Stimulated activated CD8-positive, alpha-beta memory T cell treated with anti-CD3 and anti-CD28 coated beads, Interleukin-7, amount 100 ng/mL, for 48 hours (primary cell): Measurements from ENCODE around the gene TRIM52.
"Not testable (repeated sequence)": the region's sequence is repeated elsewhere in the genome, so short reads cannot be mapped to it uniquely, and the experiment has no call there.

Experiments
- DNase-seq, 2 donors: peaks; one replicate each; pipeline ENCODE4 v3.0.0-alpha.2; 2020; ENCODE audit warnings: low read depth in 1 of 2; ENCODE audit errors: extremely low read depth in 1 of 2

The TRIM52 gene

DNA sequence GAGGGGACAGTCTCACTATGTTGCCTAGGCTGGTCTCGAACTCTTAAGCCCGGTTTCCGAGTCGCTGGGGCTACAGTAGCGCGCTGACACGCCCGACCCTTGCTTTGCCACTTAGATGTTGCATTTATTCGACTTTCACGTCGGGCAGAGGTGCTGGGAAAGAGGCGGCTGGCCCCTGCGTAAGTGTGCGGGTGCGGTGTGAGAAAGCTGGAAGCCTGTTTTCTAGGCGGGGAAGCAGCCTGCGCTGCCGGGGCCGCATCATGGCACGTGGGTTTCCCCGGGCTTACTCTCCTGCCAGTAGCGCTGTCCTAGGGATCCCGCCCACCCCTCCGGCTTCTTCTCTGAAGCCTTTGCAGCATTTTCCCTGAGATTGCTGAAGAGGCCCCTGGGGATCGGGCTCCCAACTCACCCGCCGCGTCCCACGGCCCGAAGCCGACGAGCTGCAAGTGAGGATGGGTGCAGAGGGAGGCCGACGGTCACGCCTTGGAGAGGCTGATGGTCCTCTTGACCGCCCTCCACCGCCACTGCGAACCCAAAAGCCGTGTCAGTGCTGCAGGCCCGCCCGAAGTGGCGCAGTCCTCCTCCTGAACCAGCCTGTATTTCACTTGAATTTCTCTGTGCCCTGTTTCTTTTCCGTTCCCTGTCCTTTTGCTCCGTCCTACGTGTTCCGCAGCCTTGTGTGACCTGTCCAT is 43.7 kb downstream of the TRIM52 start:
- DNase-seq = peak in 1 of 2 donors; percentile 43

DNA sequence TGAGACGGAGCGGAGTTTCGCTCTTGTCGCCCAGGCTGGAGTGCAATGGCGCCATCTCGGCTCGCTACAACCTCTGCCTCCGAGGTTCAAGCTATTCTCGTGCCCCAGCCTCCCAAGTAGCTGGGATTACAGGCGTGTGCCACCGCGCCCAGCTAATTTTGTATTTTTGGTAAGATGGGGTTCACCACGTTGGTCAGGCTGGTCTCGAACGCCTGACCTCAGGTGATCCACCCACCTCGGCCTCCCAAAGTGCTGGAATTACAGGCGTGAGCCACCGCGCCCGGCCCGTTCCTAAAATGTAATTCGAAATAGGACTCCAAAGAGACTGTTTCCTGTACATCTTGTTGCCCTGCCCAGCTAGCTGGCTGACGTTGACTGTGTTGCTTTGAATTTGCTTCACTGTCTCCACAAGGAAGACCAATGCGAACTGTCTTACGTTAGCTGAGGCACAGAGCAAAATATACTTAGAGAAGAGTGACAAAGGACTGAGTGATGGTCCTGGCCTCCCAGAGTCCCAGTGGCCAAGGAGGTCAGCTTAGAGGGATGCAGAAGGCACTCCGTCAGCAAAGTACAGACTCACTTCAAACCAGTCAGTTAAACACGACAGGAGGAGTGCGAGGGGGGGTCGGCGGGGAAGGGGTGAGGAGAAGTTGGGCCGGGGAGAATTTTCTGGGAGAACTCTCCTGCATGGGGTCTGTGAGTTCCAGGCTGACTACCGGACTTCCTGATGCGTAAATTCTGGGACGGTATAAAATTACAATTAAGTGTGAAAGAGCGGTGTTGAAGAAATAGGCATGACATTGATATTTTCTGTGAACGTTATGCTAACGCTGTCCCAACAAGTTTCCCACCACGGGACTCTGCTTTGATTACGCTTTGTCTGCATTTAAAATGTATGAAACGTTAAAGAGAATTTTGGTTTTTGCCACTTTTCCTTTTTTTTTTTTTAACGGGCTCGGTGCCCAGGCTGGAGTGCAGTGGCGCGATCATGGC is 44.6 kb downstream of the TRIM52 start:
- DNase-seq = no peak

DNA sequence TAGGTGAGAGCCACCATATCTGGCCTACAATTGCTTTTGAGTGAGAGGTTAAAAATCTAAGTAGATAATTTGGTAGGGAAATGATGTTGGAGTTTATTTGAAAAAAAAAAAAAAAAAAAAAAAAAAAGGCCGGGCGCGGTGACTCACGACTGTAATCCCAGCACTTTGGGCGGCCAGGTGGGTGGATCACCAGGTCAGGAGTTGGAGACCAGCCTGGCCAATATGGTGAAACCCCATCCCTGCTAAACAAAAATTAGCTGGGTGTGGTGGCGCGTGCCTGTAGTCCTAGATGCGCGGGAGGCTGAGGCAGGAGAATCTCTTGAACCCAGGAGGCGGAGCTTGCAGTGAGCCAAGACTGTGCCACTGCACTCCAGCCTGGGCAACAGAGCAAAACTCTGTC is 46.7 kb downstream of the TRIM52 start:
- not testable (repeated sequence) for DNase-seq

DNA sequence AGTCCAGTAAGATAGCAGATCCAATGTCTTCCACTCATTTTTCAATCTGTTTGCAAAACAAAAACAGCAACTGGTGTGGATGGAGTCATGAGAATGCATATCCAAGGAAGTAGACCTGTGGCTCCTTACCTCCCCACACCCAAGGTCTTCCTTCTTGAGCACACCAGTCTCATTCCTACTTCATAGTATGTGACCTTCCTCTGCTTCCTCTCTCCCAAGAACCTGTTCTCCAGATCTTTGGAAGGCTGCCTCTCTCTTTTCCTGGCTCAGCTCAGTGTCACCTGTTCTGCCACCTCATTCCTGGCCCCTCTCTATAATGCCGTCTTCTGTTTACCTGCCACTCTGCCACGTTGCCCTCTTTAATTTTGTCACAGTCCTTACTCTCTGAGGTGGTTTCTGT is 48.0 kb downstream of the TRIM52 start:
- no peak for DNase-seq

DNA sequence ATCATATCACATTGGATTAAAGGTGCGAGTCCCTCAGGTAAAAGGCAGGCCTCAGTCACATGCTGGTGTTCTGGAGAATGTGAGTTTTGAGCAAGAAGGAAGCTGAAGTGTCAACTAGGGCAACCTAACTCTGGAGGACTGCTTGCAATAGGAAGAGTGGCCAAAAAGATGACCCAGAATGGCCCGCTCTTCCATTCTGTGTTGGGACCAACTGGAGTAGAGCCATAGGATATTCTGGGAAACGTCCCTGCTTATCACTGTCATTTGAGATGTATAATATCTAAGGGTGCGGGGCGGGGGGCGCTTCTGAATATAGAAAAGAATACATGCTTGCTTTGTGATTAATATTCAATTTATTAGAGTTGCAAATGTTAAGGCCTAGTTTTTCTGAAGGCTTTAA is 48.9 kb downstream of the TRIM52 start:
- no peak for DNase-seq

DNA sequence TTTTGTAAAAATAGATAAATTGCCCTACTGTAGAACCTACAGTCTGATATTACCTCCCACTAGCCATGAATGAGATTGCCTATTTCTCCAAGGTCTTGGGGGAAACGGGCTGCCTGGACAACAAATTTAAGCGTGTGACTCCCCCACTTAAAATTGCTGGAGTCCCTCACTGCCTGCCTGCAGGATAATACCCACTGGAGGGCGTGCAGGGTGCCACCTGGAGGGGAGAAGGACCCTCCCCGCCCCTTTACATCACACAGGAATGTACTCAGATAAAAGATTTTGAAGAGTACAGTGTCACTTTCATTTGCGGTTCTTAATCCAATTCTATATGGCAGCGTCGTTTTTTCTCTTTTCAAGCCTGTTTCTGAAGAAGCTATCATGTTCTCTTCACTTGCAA is 49.7 kb downstream of the TRIM52 start:
- DNase-seq = no peak

DNA sequence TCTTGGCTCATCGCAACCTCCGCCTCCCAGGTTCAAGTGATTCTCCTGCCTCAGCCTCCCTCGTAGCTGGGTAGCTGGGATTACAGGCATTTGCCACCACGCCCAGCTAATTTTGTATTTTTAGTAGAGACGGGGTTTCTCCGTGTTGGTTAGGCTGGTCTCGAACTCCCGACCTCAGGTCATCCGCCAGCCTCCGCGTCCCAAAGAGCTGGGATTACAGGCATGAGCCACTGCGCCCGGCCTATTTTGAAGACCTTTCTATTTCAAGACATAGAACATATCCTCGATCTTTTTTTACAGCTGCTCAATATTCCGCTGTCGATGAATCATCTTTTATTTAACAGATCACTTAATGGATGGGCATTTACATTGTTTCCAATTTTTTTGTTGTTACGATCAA is 50.2 kb downstream of the TRIM52 start:
- DNase-seq = not testable (repeated sequence)

DNA sequence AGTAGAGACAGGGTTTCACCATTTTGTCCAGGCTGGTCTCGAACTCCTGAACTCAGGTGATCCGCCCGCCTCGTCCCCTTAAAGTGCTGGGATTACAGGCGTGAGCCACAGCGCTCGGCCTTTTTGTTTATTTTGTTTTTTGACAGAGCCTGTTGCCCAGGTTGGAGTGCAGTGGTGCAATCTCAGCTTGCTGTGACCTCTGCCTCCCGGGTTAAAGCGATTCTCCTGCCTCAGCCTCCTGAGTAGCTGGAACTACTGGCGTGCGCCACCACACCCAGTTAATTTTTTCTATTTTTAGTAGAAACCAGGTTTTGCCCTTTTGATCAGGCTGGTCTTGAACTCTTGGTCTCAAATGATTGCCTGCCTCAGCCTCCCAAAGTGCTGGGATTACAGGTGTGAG is 50.8 kb downstream of the TRIM52 start:
- not testable (repeated sequence) for DNase-seq

DNA sequence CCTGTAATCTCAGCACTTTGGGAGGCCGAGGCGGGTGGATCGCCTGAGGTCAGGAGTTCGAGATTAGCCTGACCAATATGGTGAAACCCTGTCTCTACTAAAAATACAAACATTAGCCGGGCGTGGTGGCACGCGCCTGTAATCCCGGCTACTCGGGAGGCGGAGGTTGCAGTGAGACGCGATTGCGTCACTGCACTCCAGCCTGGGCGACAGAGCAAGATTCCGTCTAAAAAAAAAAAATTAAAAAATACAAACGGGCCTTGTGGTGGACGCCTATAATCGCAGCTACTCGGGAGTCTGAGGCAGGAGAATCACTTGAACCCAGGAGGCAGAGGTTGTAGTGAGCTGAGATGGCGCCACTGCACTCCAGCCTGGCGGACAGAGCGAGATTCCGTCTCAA is 51.9 kb downstream of the TRIM52 start:
- not testable (repeated sequence) for DNase-seq

DNA sequence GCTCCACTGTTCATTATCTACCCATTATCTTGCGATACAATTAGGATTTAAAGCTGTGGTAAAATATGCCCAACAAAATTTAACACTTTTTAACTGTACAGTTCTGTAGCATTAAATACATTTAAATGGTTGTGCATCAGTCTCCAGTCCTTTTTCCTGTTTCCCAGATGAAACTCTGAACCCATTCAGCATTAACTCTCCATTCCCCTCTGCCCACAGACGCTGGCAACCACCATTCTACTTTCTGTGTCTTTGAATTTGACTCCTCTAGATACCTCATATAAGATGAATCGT is 53.0 kb downstream of the TRIM52 start:
- DNase-seq = no peak

DNA sequence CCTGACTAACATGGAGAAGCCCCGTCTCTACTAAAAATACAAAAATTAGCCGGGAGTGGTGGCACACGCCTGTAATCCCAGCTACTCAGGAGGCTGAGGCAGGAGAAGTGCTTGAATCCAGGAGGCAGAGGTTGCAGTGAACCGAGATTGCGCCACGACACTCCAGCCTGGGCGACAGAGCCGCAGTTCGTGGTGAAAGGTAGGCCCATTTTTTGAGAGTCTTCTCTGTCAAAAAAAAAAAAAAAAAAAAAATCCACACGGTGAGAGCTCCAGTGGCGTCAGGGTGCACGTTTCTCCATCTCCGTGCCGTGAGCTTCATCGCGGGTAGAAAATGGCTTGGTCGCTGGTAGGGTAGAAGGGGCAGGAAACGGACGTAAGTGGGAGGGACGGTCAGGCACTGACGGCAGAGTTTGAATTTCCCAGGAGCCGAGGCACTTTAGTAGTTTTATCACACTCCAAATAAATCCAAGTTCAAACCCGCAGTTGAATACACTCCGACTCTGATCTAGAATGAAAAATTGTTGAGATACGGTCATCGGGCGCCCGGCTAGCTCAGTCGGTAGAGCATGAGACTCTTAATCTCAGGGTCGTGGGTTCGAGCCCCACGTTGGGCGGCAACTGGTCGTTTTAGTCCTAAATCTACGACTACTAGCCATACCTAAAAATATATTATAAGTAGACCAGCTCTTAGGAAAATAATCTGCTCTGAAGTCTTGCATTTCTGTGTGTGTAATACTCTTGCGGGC is 53.6 kb downstream of the TRIM52 start:
- peak; percentile 73 to 81 for DNase-seq

DNA sequence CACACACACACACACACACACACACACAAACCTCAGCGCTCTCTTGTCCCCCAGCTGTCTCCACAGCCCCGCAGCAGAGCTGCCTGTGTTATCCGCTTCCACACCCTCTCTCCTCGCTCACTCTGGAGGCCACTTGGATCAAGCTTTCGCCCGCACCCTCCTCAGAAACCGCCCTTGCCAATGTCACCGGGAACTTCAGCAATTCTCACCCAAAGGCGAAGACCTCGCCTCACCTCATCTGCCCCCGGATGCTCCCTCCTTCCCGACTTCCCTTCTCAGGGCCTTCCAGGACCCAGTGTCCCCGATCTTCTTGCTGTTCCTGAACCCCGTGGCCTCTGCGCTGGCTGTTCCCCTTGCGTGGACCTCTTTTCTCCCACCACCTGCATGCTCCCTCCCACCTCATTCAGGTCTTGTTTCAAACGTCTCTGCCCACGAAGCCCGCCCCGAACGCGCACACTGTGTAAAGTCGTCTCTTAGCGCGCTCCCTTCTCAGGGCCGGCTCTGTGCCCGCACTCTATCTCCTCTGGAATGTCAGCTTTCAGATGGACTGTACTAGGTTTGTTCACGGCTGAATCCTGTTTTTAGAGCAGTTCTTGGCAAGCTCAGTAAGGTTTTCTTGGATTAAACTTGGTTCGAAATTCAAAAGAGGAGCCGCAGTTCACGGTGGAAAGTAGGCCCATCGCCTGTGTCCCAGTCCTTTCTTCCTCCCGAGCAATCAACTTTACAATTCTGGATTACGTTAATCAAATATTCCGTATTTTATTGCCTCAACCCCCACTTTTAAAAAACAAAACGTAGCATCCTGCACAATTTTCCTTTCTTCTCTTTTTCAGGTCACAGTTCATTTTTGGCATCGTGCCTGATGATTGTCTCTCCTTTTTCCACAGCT is 54.9 kb downstream of the TRIM52 start:
- no peak for DNase-seq
